HepG2 (cell line): ENCODE measurements around the gene NFKBIA. TPM values are rescaled to one million over a fixed set of nuclear protein-coding genes. Genes with fewer than 3 reads are reported as not detected.

Source experiments
- ADNP ChIP-seq: sonication (generic); formaldehyde crosslinking; IDR thresholded peaks from 2 replicates; pipeline ENCODE4 v1.4.0; 2020; ENCODE audit warnings: missing genetic modification reagents
- EED ChIP-seq: sonication (generic); formaldehyde crosslinking; IDR thresholded peaks from 2 replicates; pipeline ENCODE4 v1.5.0; 2020; ENCODE audit warnings: mild to moderate bottlenecking, missing genetic modification reagents
- EZH2 ChIP-seq: conservative IDR thresholded peaks from 2 replicates; pipeline ENCODE4 v1.6.1; 2012; ENCODE audit warnings: mild to moderate bottlenecking, low read depth, low read length, moderate library complexity
- FLYWCH1 ChIP-seq: sonication (generic); formaldehyde crosslinking; IDR thresholded peaks from 2 replicates; pipeline ENCODE4 v1.8.1; 2023; ENCODE audit warnings: mild to moderate bottlenecking, missing genetic modification reagents
- HNRNPL ChIP-seq: fragments of 200-400 bp; formaldehyde crosslinking; IDR thresholded peaks from 2 replicates; pipeline ENCODE4 v1.6.1; 2017; ENCODE audit warnings: mild to moderate bottlenecking, low read depth, low read length
- HNRNPLL ChIP-seq: fragments of 200-400 bp; formaldehyde crosslinking; IDR thresholded peaks from 2 replicates; pipeline ENCODE4 v1.6.1; 2017; ENCODE audit warnings: mild to moderate bottlenecking, low read depth, low read length; ENCODE audit not compliant: poor library complexity, severe bottlenecking
- JARID2 ChIP-seq: sonication (generic); formaldehyde crosslinking; IDR thresholded peaks from 2 replicates; pipeline ENCODE4 v1.8.1; 2023; ENCODE audit warnings: missing genetic modification reagents, inconsistent platforms; ENCODE audit not compliant: insufficient replicate concordance
- MIER3 ChIP-seq: IDR thresholded peaks from 2 replicates; pipeline ENCODE4 v1.6.1; 2016; ENCODE audit warnings: missing compliant biosample characterization, borderline replicate concordance
- NBN ChIP-seq: fragments of 450-650 bp; conservative IDR thresholded peaks from 2 replicates; pipeline ENCODE4 v1.6.1; 2017
- NRL ChIP-seq: sonication (generic); formaldehyde crosslinking; IDR thresholded peaks from 2 replicates; pipeline ENCODE4 v1.5.0; 2020; ENCODE audit warnings: missing genetic modification reagents, mild to moderate bottlenecking, moderate library complexity, borderline replicate concordance
- PHF21A ChIP-seq: sonication (generic); formaldehyde crosslinking; IDR thresholded peaks from 2 replicates; pipeline ENCODE4 v1.5.0; 2020; ENCODE audit warnings: mild to moderate bottlenecking, missing genetic modification reagents
- SRSF1 ChIP-seq: fragments of 200-400 bp; formaldehyde crosslinking; optimal IDR thresholded peaks from 2 replicates; pipeline ENCODE3; 2017; ENCODE audit warnings: mild to moderate bottlenecking, low read depth, low read length, moderate library complexity
- SUZ12 ChIP-seq: fragments of 150-350 bp; IDR thresholded peaks from 2 replicates; pipeline ENCODE4 v1.6.1; 2014; ENCODE audit warnings: low read depth, low read length
- ZBTB43 ChIP-seq: sonication (generic); formaldehyde crosslinking; conservative IDR thresholded peaks from 2 replicates; pipeline ENCODE4 v1.4.0; 2020; ENCODE audit warnings: missing genetic modification reagents
- ZMYM3 ChIP-seq: sonication (generic); formaldehyde crosslinking; IDR thresholded peaks from 2 replicates; pipeline ENCODE4 v1.5.1; 2020; ENCODE audit warnings: mild to moderate bottlenecking, missing genetic modification reagents
- ZNF180 ChIP-seq: sonication (generic); formaldehyde crosslinking; IDR thresholded peaks from 2 replicates; pipeline ENCODE4 v1.4.0; 2020; ENCODE audit warnings: low read depth, missing genetic modification reagents, borderline replicate concordance
- ZNF446 ChIP-seq: sonication (generic); formaldehyde crosslinking; IDR thresholded peaks from 2 replicates; pipeline ENCODE4 v1.5.0; 2020; ENCODE audit warnings: mild to moderate bottlenecking, missing genetic modification reagents
- ZNF501 ChIP-seq: sonication (generic); formaldehyde crosslinking; IDR thresholded peaks from 2 replicates; pipeline ENCODE4 v1.5.1; 2020; ENCODE audit warnings: mild to moderate bottlenecking, moderate library complexity, missing genetic modification reagents
- ZNF550 ChIP-seq: sonication (generic); formaldehyde crosslinking; IDR thresholded peaks from 2 replicates; pipeline ENCODE4 v1.4.0; 2020; ENCODE audit warnings: mild to moderate bottlenecking, missing genetic modification reagents, borderline replicate concordance
- ZNF597 ChIP-seq: sonication (generic); formaldehyde crosslinking; IDR thresholded peaks from 2 replicates; pipeline ENCODE4 v1.5.0; 2020; ENCODE audit warnings: missing genetic modification reagents
- ZNF615 ChIP-seq: sonication (generic); formaldehyde crosslinking; IDR thresholded peaks from 2 replicates; pipeline ENCODE4 v1.5.0; 2020; ENCODE audit warnings: mild to moderate bottlenecking, missing genetic modification reagents, borderline replicate concordance
- ZNF629 ChIP-seq: sonication (generic); formaldehyde crosslinking; conservative IDR thresholded peaks from 2 replicates; pipeline ENCODE4 v1.5.0; 2020; ENCODE audit warnings: missing genetic modification reagents
- ZNF678 ChIP-seq: sonication (generic); formaldehyde crosslinking; IDR thresholded peaks from 2 replicates; pipeline ENCODE4 v1.4.0; 2020; ENCODE audit warnings: mild to moderate bottlenecking, missing genetic modification reagents
- ZSCAN20 ChIP-seq: sonication (generic); formaldehyde crosslinking; IDR thresholded peaks from 2 replicates; pipeline ENCODE4 v1.4.0; 2020; ENCODE audit warnings: missing genetic modification reagents, mild to moderate bottlenecking, borderline replicate concordance
- polyA plus RNA-seq, 8 experiments: library from polyadenylated mRNA; depleted of rRNA in 3 of 8; stranded (reverse) in 7 of 8; unstranded in 1 of 8; fragments of >200 nt; fragmentation: Illumina TruSeq in 4 of 8; extraction: Trizol in 4 of 8; gene quantifications; 2 replicates each; pipeline versions ENCODE4 v1.2.1 to v1.2.3, GENCODE V29; 2011 to 2016; ENCODE audit warnings: low read depth in 4 of 8, missing spikeins in 1 of 8, mixed read lengths in 1 of 8; ENCODE audit not compliant: insufficient read depth in 1 of 8
- total RNA-seq, 5 experiments: library from RNA; depleted of rRNA; stranded (reverse); fragments of >200 nt; fragmentation: Illumina TruSeq; extraction: Trizol; gene quantifications; 2 replicates each; pipeline ENCODE4 v1.2.3, GENCODE V29; 2016; ENCODE audit warnings: low read depth in 1 of 5
- TF ChIP-seq, protein P1 (sequence below): sonication (generic); formaldehyde crosslinking; IDR thresholded peaks from 2 replicates; pipeline ENCODE4 v1.4.0; 2020; ENCODE audit warnings: low read depth, mild to moderate bottlenecking, missing genetic modification reagents
- TF ChIP-seq, protein P2 (sequence below): IDR thresholded peaks from 2 replicates; pipeline ENCODE4 v1.6.1; 2012; ENCODE audit warnings: low read depth, low read length, improper control_type of control experiment
- TF ChIP-seq, protein P3 (sequence below): sonication (generic); formaldehyde crosslinking; IDR thresholded peaks from 2 replicates; pipeline ENCODE4 v1.4.0; 2020; ENCODE audit warnings: missing genetic modification reagents; ENCODE audit errors: not compliant biosample characterization

The NFKBIA gene
- total and polyA plus RNA-seq, 2 of the 13 experiments (the other 11 are each of a cell fraction or from before 2014, with no cell fraction given): 197 to 319 TPM

DNA sequence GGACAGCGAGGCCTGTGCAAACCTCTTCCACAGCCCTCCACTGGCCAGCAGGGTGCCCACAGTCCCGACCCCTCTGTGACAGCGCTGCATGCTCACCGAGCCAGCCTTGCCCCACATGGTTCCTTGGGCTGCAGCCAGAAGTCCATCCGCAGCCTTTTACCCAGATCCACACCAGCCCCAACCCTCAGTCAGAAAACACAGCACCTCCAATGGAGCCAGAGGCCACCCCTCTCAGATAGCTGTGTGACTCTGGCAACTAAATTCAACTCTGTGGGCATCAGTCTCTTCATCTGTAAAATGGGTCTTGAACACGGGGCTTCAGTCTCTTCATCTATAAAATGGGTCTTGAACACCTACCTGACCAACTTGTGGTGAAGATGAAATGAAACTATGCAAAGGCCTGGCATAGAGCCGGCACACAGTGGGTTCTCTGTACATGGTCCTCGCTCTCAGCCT is 38.0 kb downstream of the NFKBIA start (continued):
- TF ChIP-seq ZNF597: no peak
- peak; percentile 77; the same call in 1 of the 2 replicates for TF ChIP-seq ADNP (CRISPR knock-in tag)
- TF ChIP-seq ZBTB43 (CRISPR knock-in tag): no peak
- TF ChIP-seq ZNF678 (CRISPR knock-in tag): no peak
- TF ChIP-seq MIER3 (CRISPR knock-in tag): no peak
- no peak for TF ChIP-seq SUZ12
- TF ChIP-seq EED (CRISPR knock-in tag): no peak
- TF ChIP-seq NRL (CRISPR knock-in tag): no peak
- peak; percentile 10; the same call in 1 of the 2 replicates for TF ChIP-seq ZNF550
- no peak for TF ChIP-seq JARID2
- no peak for TF ChIP-seq PHF21A (CRISPR knock-in tag)
- TF ChIP-seq HNRNPL: 0 out of 2 replicates have a peak, but pooled peaks have one; percentile 1
- TF ChIP-seq, protein P1, sequence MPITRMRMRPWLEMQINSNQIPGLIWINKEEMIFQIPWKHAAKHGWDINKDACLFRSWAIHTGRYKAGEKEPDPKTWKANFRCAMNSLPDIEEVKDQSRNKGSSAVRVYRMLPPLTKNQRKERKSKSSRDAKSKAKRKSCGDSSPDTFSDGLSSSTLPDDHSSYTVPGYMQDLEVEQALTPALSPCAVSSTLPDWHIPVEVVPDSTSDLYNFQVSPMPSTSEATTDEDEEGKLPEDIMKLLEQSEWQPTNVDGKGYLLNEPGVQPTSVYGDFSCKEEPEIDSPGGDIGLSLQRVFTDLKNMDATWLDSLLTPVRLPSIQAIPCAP (CRISPR knock-in tag): no peak
- 0 out of 2 replicates have a peak, but pooled peaks have one; percentile 44 for TF ChIP-seq ZNF615 (CRISPR knock-in tag)
- TF ChIP-seq, protein P2, sequence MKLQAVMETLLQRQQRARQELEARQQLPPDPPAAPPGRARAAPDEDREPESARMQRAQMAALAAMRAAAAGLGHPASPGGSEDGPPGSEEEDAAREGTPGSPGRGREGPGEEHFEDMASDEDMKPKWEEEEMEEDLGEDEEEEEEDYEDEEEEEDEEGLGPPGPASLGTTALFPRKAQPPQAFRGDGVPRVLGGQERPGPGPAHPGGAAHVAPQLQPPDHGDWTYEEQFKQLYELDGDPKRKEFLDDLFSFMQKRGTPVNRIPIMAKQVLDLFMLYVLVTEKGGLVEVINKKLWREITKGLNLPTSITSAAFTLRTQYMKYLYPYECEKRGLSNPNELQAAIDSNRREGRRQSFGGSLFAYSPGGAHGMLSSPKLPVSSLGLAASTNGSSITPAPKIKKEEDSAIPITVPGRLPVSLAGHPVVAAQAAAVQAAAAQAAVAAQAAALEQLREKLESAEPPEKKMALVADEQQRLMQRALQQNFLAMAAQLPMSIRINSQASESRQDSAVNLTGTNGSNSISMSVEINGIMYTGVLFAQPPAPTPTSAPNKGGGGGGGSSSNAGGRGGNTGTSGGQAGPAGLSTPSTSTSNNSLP: no peak
- peak; percentile 93 for TF ChIP-seq ZMYM3 (CRISPR knock-in tag)
- peak; percentile 98 for TF ChIP-seq ZNF629
- no peak for TF ChIP-seq ZNF446 (CRISPR knock-in tag)
- no peak for TF ChIP-seq EZH2
- no peak for TF ChIP-seq SRSF1
- no peak for TF ChIP-seq FLYWCH1 (CRISPR knock-in tag)
- TF ChIP-seq, protein P3, sequence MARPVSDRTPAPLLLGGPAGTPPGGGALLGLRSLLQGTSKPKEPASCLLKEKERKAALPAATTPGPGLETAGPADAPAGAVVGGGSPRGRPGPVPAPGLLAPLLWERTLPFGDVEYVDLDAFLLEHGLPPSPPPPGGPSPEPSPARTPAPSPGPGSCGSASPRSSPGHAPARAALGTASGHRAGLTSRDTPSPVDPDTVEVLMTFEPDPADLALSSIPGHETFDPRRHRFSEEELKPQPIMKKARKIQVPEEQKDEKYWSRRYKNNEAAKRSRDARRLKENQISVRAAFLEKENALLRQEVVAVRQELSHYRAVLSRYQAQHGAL (CRISPR knock-in tag): no peak
- TF ChIP-seq ZNF501 (CRISPR knock-in tag): no peak
- no peak for TF ChIP-seq ZSCAN20 (CRISPR knock-in tag)
- no peak for TF ChIP-seq NBN
- TF ChIP-seq ZNF180 (CRISPR knock-in tag): no peak
- TF ChIP-seq HNRNPLL: no peak
